Chondrocyte (in vitro differentiated cells): ENCODE data around the gene DCDC1. TPM values are rescaled to one million over a fixed set of nuclear protein-coding genes. Genes with fewer than 3 reads are reported as not detected.
A peak's percentile ranks its signal among the peaks of the same experiment; 100 is the strongest.

Experiments
- DNase-seq: peaks from one replicate; pipeline ENCODE4 v3.0.0; 2021; ENCODE audit warnings: mixed read lengths, low spot score
- H3K27ac Mint-ChIP-seq: one replicate; pipeline ENCODE4 v1.8.0; 2021; ENCODE audit warnings: mild to moderate bottlenecking, moderate library complexity, mixed read lengths; ENCODE audit not compliant: unreplicated experiment
- H3K27me3 Mint-ChIP-seq: 2 replicates; pipeline ENCODE4 v1.8.0; 2021; ENCODE audit warnings: low read depth, mixed read lengths
- H3K36me3 Mint-ChIP-seq: 2 replicates; pipeline ENCODE4 v1.8.0; 2021; ENCODE audit warnings: low read depth, mixed read lengths
- H3K4me1 Mint-ChIP-seq: 2 replicates; pipeline ENCODE4 v1.8.0; 2021; ENCODE audit warnings: low read depth, mild to moderate bottlenecking, mixed read lengths
- H3K4me3 Mint-ChIP-seq: one replicate; pipeline ENCODE4 v1.8.0; 2021; ENCODE audit warnings: mild to moderate bottlenecking, moderate library complexity, mixed read lengths; ENCODE audit not compliant: unreplicated experiment
- H3K9me3 Mint-ChIP-seq: 2 replicates; pipeline ENCODE4 v1.8.0; 2021; ENCODE audit warnings: low read depth, mixed read lengths
- total RNA-seq: library from RNA; stranded (reverse); gene quantifications from 3 replicates; pipeline ENCODE4 v1.2.1, GENCODE V29; 2021
- TF ChIP-seq, protein P1 (sequence below): fragments of 200-600 bp; sonication (generic); IDR thresholded peaks from 2 replicates; pipeline ENCODE4 v1.5.0; 2021; ENCODE audit warnings: antibody characterized with exemption, mild to moderate bottlenecking, moderate library complexity

The DCDC1 gene
- total RNA-seq, 1 donor from 2014 or later, result not detected

DNA sequence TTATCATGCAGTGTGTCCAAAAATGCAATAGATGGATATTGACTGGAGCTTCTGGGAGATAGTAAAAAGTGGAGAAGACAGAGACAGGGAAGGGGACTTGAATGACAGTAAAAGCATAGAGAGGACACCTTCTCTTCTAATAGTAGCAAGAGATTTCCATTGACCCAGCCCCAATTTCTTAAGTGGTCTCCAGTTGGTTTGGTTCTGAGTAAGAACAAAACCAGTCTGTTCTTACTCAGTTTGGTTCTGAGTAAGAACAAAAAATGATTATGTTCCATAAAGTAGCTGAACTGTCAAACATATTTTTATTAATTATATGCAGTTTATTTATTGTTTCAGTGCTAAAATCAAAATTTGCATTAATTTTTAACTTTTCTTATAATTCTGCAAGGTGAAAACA lies 466.6 kb downstream of the DCDC1 start:
- DNase-seq, result no peak
- Mint-ChIP-seq H3K27me3 (peaks cover 18% of the 10 kb centered on the region), H3K27ac (no peak overlapping the region), H3K4me3 (no peak overlapping the region), H3K4me1 (no peaks in the 10 kb centered on the region), H3K36me3 (no peaks in the 10 kb centered on the region), H3K9me3 (no peaks in the 10 kb centered on the region)
- TF ChIP-seq, protein P1, sequence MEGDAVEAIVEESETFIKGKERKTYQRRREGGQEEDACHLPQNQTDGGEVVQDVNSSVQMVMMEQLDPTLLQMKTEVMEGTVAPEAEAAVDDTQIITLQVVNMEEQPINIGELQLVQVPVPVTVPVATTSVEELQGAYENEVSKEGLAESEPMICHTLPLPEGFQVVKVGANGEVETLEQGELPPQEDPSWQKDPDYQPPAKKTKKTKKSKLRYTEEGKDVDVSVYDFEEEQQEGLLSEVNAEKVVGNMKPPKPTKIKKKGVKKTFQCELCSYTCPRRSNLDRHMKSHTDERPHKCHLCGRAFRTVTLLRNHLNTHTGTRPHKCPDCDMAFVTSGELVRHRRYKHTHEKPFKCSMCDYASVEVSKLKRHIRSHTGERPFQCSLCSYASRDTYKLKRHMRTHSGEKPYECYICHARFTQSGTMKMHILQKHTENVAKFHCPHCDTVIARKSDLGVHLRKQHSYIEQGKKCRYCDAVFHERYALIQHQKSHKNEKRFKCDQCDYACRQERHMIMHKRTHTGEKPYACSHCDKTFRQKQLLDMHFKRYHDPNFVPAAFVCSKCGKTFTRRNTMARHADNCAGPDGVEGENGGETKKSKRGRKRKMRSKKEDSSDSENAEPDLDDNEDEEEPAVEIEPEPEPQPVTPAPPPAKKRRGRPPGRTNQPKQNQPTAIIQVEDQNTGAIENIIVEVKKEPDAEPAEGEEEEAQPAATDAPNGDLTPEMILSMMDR, result no peak

DNA sequence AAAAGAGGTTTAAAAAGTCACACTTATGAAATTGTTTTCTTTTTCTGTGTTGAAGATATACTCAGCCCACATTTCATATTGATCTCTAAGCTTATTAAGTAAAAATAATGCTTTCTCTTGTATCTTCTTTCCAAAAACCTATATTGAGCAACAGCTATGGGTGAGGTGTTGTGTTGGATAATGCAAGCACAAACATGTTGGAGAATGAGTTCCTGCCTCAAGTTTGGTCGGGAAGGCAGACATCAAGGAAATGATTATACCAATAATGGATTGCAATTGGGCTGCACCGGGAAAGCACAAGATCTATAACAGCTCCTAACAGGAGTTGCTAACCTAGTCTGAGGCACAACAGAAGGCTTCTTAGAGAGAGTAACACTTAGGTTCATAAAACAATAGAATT lies 474.5 kb downstream of the DCDC1 start:
- Mint-ChIP-seq H3K27me3 (peaks cover 10% of the 10 kb centered on the region), H3K9me3 (peaks cover 3% of the 10 kb centered on the region), H3K36me3 (no peaks in the 10 kb centered on the region), H3K4me3 (no peak overlapping the region), H3K27ac (no peak overlapping the region), H3K4me1 (peaks cover 5% of the 10 kb centered on the region)
- DNase-seq, result no peak
- TF ChIP-seq, protein P1, result no peak

DNA sequence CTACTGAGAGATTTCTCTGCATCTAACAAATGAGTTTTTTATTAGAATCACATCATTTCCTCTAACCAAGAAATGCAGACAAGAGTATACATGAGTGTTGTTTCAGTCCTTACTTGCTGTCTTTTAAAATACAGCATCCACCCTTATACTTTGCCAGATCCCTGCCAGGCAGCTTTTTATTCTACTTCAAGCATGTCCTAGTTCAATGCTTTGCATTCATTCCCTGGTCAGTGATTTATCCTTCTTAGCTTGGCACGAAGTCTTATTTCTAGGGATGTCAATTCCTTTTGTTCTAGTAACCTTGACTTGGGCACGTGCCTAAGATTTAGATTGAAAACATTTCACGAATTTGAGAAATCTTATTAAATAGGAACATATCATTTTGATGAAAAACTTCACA lies 476.2 kb downstream of the DCDC1 start:
- TF ChIP-seq, protein P1, result no peak
- H3K27me3 Mint-ChIP-seq, result peaks cover 5% of the 10 kb centered on the region
- no peaks in the 10 kb centered on the region for H3K36me3 Mint-ChIP-seq
- no peak overlapping the region for H3K27ac Mint-ChIP-seq
- H3K9me3 Mint-ChIP-seq, result peaks cover 3% of the 10 kb centered on the region
- peaks cover 18% of the 10 kb centered on the region for H3K4me1 Mint-ChIP-seq
- DNase-seq, result no peak
- no peak overlapping the region for H3K4me3 Mint-ChIP-seq

- H3K27ac Mint-ChIP-seq, result peak overlapping the region; percentile 82
- no peak overlapping the region for H3K4me3 Mint-ChIP-seq
- TF ChIP-seq, protein P1, result no peak
- DNase-seq, result no peak
- H3K9me3 Mint-ChIP-seq, result peaks cover 3% of the 10 kb centered on the region
- no peaks in the 10 kb centered on the region for H3K36me3 Mint-ChIP-seq
- no peaks in the 10 kb centered on the region for H3K27me3 Mint-ChIP-seq
- peaks cover 18% of the 10 kb centered on the region for H3K4me1 Mint-ChIP-seq
Measured at GRCh38 chr11:30889143-30889794, 480.3 kb downstream of the DCDC1 start.

GRCh38 chr11:30879322-30880005 lies 490.1 kb downstream of the DCDC1 start:
- Mint-ChIP-seq H3K36me3 (no peaks in the 10 kb centered on the region), H3K9me3 (no peaks in the 10 kb centered on the region), H3K4me3 (no peak overlapping the region), H3K27ac (no peak overlapping the region), H3K27me3 (no peaks in the 10 kb centered on the region), H3K4me1 (peaks cover 43% of the 10 kb centered on the region)
- TF ChIP-seq, protein P1, result no peak
- no peak for DNase-seq
